ENCODE measurements around the gene PZP. TPM values are rescaled to one million over a fixed set of nuclear protein-coding genes. Genes with fewer than 3 reads are reported as not detected.

Gene PZP
- total and polyA plus RNA-seq, 2 of the 13 experiments (the other 11 are each of a cell fraction or from before 2014, with no cell fraction given): 0.07 to 0.89 TPM

DNA sequence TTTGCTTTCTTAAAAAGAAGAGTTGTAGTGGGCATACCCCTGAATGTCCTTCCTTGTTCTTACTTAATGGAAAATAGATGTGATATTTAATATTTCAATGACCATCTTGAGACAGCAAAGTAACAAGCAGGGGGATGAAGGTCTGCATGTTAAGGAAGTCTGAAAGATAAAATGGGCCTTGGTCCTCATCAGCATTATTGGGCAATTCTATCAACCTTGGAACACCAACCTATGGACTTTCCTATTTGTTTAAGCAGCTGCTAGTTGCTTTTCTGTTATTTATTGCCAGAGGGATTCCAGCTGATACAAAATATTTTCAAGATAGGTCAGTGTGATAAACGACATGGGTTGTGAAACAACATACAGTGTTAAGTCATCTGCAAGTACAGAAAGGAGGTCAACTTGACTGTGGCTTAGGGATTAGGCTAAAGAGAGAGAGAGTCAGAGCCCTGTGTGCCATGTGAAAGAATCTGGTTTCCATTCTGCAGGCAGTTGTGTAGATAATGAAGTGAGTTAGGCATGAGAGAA lies 76.1 kb downstream of the PZP start (continued):
- TF ChIP-seq YEATS2 (CRISPR knock-in tag; IDR thresholded peaks at IDR 0.05; ENCODE audit: borderline replicate concordance) (peak; percentile 68; the same call in 1 of the 2 replicates), LCORL (IDR thresholded peaks at IDR 0.05) (peak; percentile 85), LCORL (CRISPR knock-in tag; IDR thresholded peaks at IDR 0.05) (peak; percentile 93), KDM6A (CRISPR knock-in tag; IDR thresholded peaks at IDR 0.05; ENCODE audit: low read depth) (peak; percentile 97), GLI4 (CRISPR knock-in tag; IDR thresholded peaks at IDR 0.05; ENCODE audit: borderline replicate concordance) (peak; percentile 71; the same call in 1 of the 2 replicates), ZNF180 (CRISPR knock-in tag; IDR thresholded peaks at IDR 0.05; ENCODE audit: borderline replicate concordance, low read depth) (no peak), PHF20 (CRISPR knock-in tag; IDR thresholded peaks at IDR 0.05) (no peak), MEIS2 (CRISPR knock-in tag; IDR thresholded peaks at IDR 0.05) (peak; percentile 95), ZFP62 (CRISPR knock-in tag; IDR thresholded peaks at IDR 0.05) (no peak), ZNF549 (CRISPR knock-in tag; IDR thresholded peaks at IDR 0.05) (no peak), ZFP90 (CRISPR knock-in tag; IDR thresholded peaks at IDR 0.05; ENCODE audit: borderline replicate concordance) (no peak), JARID2 (CRISPR knock-in tag; IDR thresholded peaks at IDR 0.05; ENCODE audit: insufficient replicate concordance) (no peak), ZNF34 (CRISPR knock-in tag; IDR thresholded peaks at IDR 0.05; ENCODE audit: borderline replicate concordance) (no peak), NCOR1 (IDR thresholded peaks at IDR 0.05; ENCODE audit: borderline replicate concordance, low read length) (peak; percentile 100), TRIM24 (CRISPR knock-in tag; IDR thresholded peaks at IDR 0.05) (peak; percentile 83), MED8 (CRISPR knock-in tag; IDR thresholded peaks at IDR 0.05; ENCODE audit: insufficient replicate concordance) (peak; percentile 98), SAP130 (CRISPR knock-in tag; IDR thresholded peaks at IDR 0.05; ENCODE audit: low read depth) (peak; percentile 97), HNRNPLL (IDR thresholded peaks at IDR 0.05; ENCODE audit: low read depth, low read length, poor library complexity, severe bottlenecking) (no peak), SIN3B (IDR thresholded peaks at IDR 0.05; ENCODE audit: low read length) (no peak; the same call in 1 of the 2 replicates)
- TF ChIP-seq, protein P1, sequence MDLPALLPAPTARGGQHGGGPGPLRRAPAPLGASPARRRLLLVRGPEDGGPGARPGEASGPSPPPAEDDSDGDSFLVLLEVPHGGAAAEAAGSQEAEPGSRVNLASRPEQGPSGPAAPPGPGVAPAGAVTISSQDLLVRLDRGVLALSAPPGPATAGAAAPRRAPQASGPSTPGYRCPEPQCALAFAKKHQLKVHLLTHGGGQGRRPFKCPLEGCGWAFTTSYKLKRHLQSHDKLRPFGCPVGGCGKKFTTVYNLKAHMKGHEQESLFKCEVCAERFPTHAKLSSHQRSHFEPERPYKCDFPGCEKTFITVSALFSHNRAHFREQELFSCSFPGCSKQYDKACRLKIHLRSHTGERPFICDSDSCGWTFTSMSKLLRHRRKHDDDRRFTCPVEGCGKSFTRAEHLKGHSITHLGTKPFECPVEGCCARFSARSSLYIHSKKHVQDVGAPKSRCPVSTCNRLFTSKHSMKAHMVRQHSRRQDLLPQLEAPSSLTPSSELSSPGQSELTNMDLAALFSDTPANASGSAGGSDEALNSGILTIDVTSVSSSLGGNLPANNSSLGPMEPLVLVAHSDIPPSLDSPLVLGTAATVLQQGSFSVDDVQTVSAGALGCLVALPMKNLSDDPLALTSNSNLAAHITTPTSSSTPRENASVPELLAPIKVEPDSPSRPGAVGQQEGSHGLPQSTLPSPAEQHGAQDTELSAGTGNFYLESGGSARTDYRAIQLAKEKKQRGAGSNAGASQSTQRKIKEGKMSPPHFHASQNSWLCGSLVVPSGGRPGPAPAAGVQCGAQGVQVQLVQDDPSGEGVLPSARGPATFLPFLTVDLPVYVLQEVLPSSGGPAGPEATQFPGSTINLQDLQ (CRISPR knock-in tag; IDR thresholded peaks at IDR 0.05): no peak
- TF ChIP-seq, protein P2, sequence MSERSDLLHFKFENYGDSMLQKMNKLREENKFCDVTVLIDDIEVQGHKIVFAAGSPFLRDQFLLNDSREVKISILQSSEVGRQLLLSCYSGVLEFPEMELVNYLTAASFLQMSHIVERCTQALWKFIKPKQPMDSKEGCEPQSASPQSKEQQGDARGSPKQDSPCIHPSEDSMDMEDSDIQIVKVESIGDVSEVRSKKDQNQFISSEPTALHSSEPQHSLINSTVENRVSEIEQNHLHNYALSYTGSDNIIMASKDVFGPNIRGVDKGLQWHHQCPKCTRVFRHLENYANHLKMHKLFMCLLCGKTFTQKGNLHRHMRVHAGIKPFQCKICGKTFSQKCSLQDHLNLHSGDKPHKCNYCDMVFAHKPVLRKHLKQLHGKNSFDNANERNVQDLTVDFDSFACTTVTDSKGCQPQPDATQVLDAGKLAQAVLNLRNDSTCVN (CRISPR knock-in tag; IDR thresholded peaks at IDR 0.05; ENCODE audit: borderline replicate concordance): 0 out of 2 replicates have a peak, but pooled peaks have one; percentile 37
- TF ChIP-seq, protein P3, sequence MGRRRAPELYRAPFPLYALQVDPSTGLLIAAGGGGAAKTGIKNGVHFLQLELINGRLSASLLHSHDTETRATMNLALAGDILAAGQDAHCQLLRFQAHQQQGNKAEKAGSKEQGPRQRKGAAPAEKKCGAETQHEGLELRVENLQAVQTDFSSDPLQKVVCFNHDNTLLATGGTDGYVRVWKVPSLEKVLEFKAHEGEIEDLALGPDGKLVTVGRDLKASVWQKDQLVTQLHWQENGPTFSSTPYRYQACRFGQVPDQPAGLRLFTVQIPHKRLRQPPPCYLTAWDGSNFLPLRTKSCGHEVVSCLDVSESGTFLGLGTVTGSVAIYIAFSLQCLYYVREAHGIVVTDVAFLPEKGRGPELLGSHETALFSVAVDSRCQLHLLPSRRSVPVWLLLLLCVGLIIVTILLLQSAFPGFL (CRISPR knock-in tag; IDR thresholded peaks at IDR 0.05): no peak
- TF ChIP-seq, protein P4, sequence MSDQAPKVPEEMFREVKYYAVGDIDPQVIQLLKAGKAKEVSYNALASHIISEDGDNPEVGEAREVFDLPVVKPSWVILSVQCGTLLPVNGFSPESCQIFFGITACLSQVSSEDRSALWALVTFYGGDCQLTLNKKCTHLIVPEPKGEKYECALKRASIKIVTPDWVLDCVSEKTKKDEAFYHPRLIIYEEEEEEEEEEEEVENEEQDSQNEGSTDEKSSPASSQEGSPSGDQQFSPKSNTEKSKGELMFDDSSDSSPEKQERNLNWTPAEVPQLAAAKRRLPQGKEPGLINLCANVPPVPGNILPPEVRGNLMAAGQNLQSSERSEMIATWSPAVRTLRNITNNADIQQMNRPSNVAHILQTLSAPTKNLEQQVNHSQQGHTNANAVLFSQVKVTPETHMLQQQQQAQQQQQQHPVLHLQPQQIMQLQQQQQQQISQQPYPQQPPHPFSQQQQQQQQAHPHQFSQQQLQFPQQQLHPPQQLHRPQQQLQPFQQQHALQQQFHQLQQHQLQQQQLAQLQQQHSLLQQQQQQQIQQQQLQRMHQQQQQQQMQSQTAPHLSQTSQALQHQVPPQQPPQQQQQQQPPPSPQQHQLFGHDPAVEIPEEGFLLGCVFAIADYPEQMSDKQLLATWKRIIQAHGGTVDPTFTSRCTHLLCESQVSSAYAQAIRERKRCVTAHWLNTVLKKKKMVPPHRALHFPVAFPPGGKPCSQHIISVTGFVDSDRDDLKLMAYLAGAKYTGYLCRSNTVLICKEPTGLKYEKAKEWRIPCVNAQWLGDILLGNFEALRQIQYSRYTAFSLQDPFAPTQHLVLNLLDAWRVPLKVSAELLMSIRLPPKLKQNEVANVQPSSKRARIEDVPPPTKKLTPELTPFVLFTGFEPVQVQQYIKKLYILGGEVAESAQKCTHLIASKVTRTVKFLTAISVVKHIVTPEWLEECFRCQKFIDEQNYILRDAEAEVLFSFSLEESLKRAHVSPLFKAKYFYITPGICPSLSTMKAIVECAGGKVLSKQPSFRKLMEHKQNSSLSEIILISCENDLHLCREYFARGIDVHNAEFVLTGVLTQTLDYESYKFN (CRISPR knock-in tag; conservative IDR thresholded peaks at IDR 0.05): peak; percentile 100
